H1 (cell line): ENCODE measurements around the gene GATB. TPM values are rescaled to one million over a fixed set of nuclear protein-coding genes. Genes with fewer than 3 reads are reported as not detected.

Experiments used
- CTCF ChIA-PET: fragments of 300-600 bp; sonication (Branson Sonifier 250); formaldehyde crosslinking; loops from one replicate; lab custom pipeline; 2021; ENCODE audit not compliant: partially characterized antibody; lab: Charles Lee
- POLR2A ChIA-PET: fragments of 300-600 bp; sonication (Branson Sonifier 250); formaldehyde crosslinking; loops from one replicate; lab custom pipeline; 2021; ENCODE audit warnings: inconsistent platforms; ENCODE audit not compliant: partially characterized antibody; lab: Charles Lee
- DNase-seq, 2 experiments: peaks; one replicate each; pipeline versions ENCODE4 v3.0.0 to v3.0.0-alpha.2; 2010 to 2022; ENCODE audit warnings: low spot score in 2 of 2, low read depth in 1 of 2, mixed read lengths in 1 of 2
- FAIRE-seq: peaks from 2 replicates; lab custom pipeline; 2011; peaks lifted over from hg19 to GRCh38; lab: Jason Lieb, UNC
- H2AFZ ChIP-seq: 2 replicates; pipeline ENCODE4 v1.8.1; 2012; ENCODE audit warnings: low read length, inconsistent platforms
- H2AK5ac ChIP-seq: 2 replicates; pipeline ENCODE4 v1.6.1; 2013; ENCODE audit warnings: low read depth, low read length
- H2BK120ac ChIP-seq: replicated peaks from 2 replicates; pipeline ENCODE3; 2013; ENCODE audit warnings: low read depth, low read length, inconsistent platforms
- H2BK12ac ChIP-seq: 2 replicates; pipeline ENCODE4 v1.6.1; 2013; ENCODE audit warnings: low read depth, low read length
- H2BK15ac ChIP-seq: 2 replicates; pipeline ENCODE4 v1.6.1; 2013; ENCODE audit warnings: low read length
- H2BK20ac ChIP-seq: 2 replicates; pipeline ENCODE4 v1.6.1; 2013; ENCODE audit warnings: low read length
- H2BK5ac ChIP-seq: 2 replicates; pipeline ENCODE4 v1.6.1; 2013; ENCODE audit warnings: low read depth, low read length
- H3K14ac ChIP-seq: 2 replicates; pipeline ENCODE4 v1.6.1; 2013; ENCODE audit warnings: inconsistent platforms; ENCODE audit not compliant: insufficient read length
- H3K18ac ChIP-seq: 2 replicates; pipeline ENCODE4 v1.6.1; 2013; ENCODE audit warnings: low read length; ENCODE audit errors: extremely low read depth
- H3K23ac ChIP-seq: 2 replicates; pipeline ENCODE4 v1.6.1; 2013; ENCODE audit warnings: inconsistent platforms; ENCODE audit not compliant: insufficient read length
- H3K23me2 ChIP-seq: 2 replicates; pipeline ENCODE4 v1.6.1; 2013; ENCODE audit warnings: low read depth, low read length
- H3K27ac ChIP-seq: 2 replicates; pipeline ENCODE4 v1.6.1; 2011; ENCODE audit warnings: low read depth, low read length, inconsistent platforms
- H3K27me3 ChIP-seq, 4 experiments: replicated peaks in 1 of 4; 1 replicate in 1 of 4; 2 replicates in 3 of 4; pipeline versions ENCODE4 v1.6.1 to v1.8.1; 2011 to 2013; ENCODE audit warnings: low read length in 3 of 4, mild to moderate bottlenecking in 3 of 4, inconsistent platforms in 2 of 4, mixed read lengths in 2 of 4, moderate library complexity in 1 of 4; ENCODE audit not compliant: control insufficient read depth in 3 of 4, insufficient read depth in 3 of 4; ENCODE audit errors: extremely low read depth in 1 of 4
- H3K36me3 ChIP-seq, 4 experiments: 2 replicates each; pipeline versions ENCODE4 v1.6.1 to v1.8.1; 2011 to 2013; ENCODE audit warnings: mild to moderate bottlenecking in 4 of 4, low read length in 3 of 4, moderate library complexity in 2 of 4, control low read depth in 1 of 4, inconsistent platforms in 1 of 4; ENCODE audit not compliant: insufficient read depth in 4 of 4, control insufficient read depth in 2 of 4
- H3K4ac ChIP-seq: replicated peaks from 2 replicates; pipeline ENCODE3; 2013; ENCODE audit warnings: low read length, low read depth, mixed read lengths, inconsistent platforms; ENCODE audit not compliant: insufficient read length
- H3K4me1 ChIP-seq, 4 experiments: replicated peaks in 1 of 4; 1 replicate in 1 of 4; 2 replicates in 3 of 4; pipeline versions ENCODE4 v1.6.1 to v1.8.1; 2011 to 2013; ENCODE audit warnings: low read length in 3 of 4, inconsistent platforms in 2 of 4, mixed read lengths in 1 of 4; ENCODE audit not compliant: insufficient read depth in 4 of 4, control insufficient read depth in 3 of 4
- H3K4me2 ChIP-seq, 2 experiments: 2 replicates each; pipeline versions ENCODE4 v1.6.1 to v1.8.1; 2011 to 2013; ENCODE audit warnings: low read depth in 2 of 2, low read length in 2 of 2, control low read depth in 1 of 2, inconsistent platforms in 1 of 2, mild to moderate bottlenecking in 1 of 2; ENCODE audit not compliant: insufficient read depth in 1 of 2
- H3K4me3 ChIP-seq, 4 experiments: fragments of 200-600, 300-600 bp in 1 of 4; sonication (generic), shearing (Covaris generic), sonication (Bioruptor Twin) in 1 of 4; 2 replicates each; pipeline versions ENCODE4 v1.5.1 to v1.8.1; 2011 to 2016; ENCODE audit warnings: low read length in 4 of 4, low read depth in 3 of 4, control low read depth in 2 of 4, inconsistent platforms in 2 of 4, mild to moderate bottlenecking in 2 of 4, mixed read lengths in 1 of 4, moderate library complexity in 1 of 4; ENCODE audit not compliant: insufficient read depth in 2 of 4; ENCODE audit errors: extremely low read depth in 1 of 4
- H3K56ac ChIP-seq: replicated peaks from 2 replicates; pipeline ENCODE3; 2013; ENCODE audit warnings: low read depth, mild to moderate bottlenecking, mixed read lengths, low read length, inconsistent platforms; ENCODE audit not compliant: insufficient read length
- H3K79me1 ChIP-seq: 2 replicates; pipeline ENCODE4 v1.6.1; 2013; ENCODE audit warnings: low read depth, low read length, control low read depth
- H3K79me2 ChIP-seq, 2 experiments: 2 replicates each; pipeline versions ENCODE4 v1.6.1 to v1.8.1; 2012 to 2013; ENCODE audit warnings: low read length in 2 of 2, mild to moderate bottlenecking in 2 of 2, inconsistent platforms in 1 of 2; ENCODE audit not compliant: insufficient read depth in 2 of 2, control insufficient read depth in 1 of 2
- H3K9ac ChIP-seq, 4 experiments: replicated peaks in 1 of 4; 1 replicate in 1 of 4; 2 replicates in 3 of 4; pipeline versions ENCODE4 v1.6.1 to v1.8.1; 2011 to 2013; ENCODE audit warnings: low read depth in 3 of 4, low read length in 3 of 4, control low read depth in 2 of 4, mild to moderate bottlenecking in 2 of 4, moderate library complexity in 2 of 4, inconsistent platforms in 1 of 4; ENCODE audit errors: extremely low read depth in 1 of 4
- H3K9me3 ChIP-seq, 2 experiments: 2 replicates each; pipeline versions ENCODE4 v1.6.1 to v1.8.1; 2012 to 2013; ENCODE audit warnings: mild to moderate bottlenecking in 2 of 2, moderate library complexity in 2 of 2, control low read depth in 1 of 2, inconsistent platforms in 1 of 2, low read depth in 1 of 2, low read length in 1 of 2, mixed read lengths in 1 of 2; ENCODE audit not compliant: insufficient read depth in 2 of 2
- H4K20me1 ChIP-seq, 2 experiments: replicated peaks in 1 of 2; 2 replicates each; pipeline versions ENCODE3 to v1.8.1; 2011 to 2013; ENCODE audit warnings: inconsistent platforms in 2 of 2, low read length in 2 of 2, mild to moderate bottlenecking in 1 of 2; ENCODE audit not compliant: insufficient read depth in 2 of 2, control insufficient read depth in 1 of 2
- H4K5ac ChIP-seq: 2 replicates; pipeline ENCODE4 v1.6.1; 2013; ENCODE audit warnings: low read length, low read depth, mixed read lengths, inconsistent platforms; ENCODE audit not compliant: insufficient read length
- H4K8ac ChIP-seq: 2 replicates; pipeline ENCODE4 v1.8.0; 2013; ENCODE audit warnings: mild to moderate bottlenecking, moderate library complexity, low read length, inconsistent platforms; ENCODE audit not compliant: insufficient read depth; ENCODE audit errors: extremely low read depth
- H4K91ac ChIP-seq: replicated peaks from 2 replicates; pipeline ENCODE3; 2013; ENCODE audit warnings: low read length, mixed read lengths, inconsistent platforms; ENCODE audit not compliant: insufficient read length
- CBX5 ChIP-seq: fragments of 300-800, 300-1000 bp; sonication (generic); IDR thresholded peaks from 2 replicates; pipeline ENCODE4 v1.7.1; 2016; ENCODE audit warnings: antibody characterized with exemption, low read length, low read depth
- WGBS, 2 experiments: shearing (Covaris generic) in 1 of 2; methylation state at CpG; one replicate each; pipeline versions ENCODE4 v1.1.6 to v1.1.7; 2013 to 2015; ENCODE audit warnings: low lambda C conversion rate in 2 of 2, mixed read lengths in 2 of 2, inconsistent platforms in 1 of 2, low coverage in 1 of 2, missing lambda C conversion rate in 1 of 2; ENCODE audit not compliant: insufficient replicate concordance in 2 of 2, insufficient coverage in 1 of 2, insufficient read length in 1 of 2; ENCODE audit errors: extremely low coverage in 1 of 2, missing lambda C conversion rate in 1 of 2; 5-methylcytosine and 5-hydroxymethylcytosine counted together
- polyA plus RNA-seq, 7 experiments: library from polyadenylated mRNA; depleted of rRNA in 3 of 7; stranded (reverse) in 5 of 7; unstranded in 2 of 7; fragments of >200 nt in 5 of 7; fragments of 200-250 nt in 2 of 7; gene quantifications; 1 replicate in 5 of 7; 2 replicates in 1 of 7; 4 replicates in 1 of 7; pipeline versions ENCODE4 v1.2.1 to v1.2.3, GENCODE V29; 2011 to 2013; ENCODE audit warnings: missing spikeins in 2 of 7, mixed read lengths in 2 of 7
- total RNA-seq: library from RNA; stranded (reverse); fragmentation: NEBNext Ultra II Directional; extraction: Animal tissue kit (Norgen Biotek cat#: 25700); gene quantifications from 2 replicates; pipeline ENCODE4 v1.2.1, GENCODE V29; 2021

Gene GATB
- total and polyA plus RNA-seq, 2 of the 8 experiments (the other 6 are each of a cell fraction or from before 2014, with no cell fraction given) = 15.3 to 18.0 TPM

GRCh38 chr4:151661873-151662272 lies 98.9 kb downstream of the GATB start:
- DNase-seq (no peak), FAIRE-seq (no peak)
- Histone ChIP-seq H3K27me3 (no peaks in the 10 kb centered on the region), H3K18ac (no peak overlapping the region), H3K27ac (no peak overlapping the region), H3K56ac (no peak overlapping the region), H3K79me1 (no peaks in the 10 kb centered on the region; the same call in 1 of the 2 replicates), H3K23ac (no peak overlapping the region), H3K14ac (no peak overlapping the region), H3K4ac (no peak overlapping the region), H2AFZ (no peak overlapping the region), H4K5ac (no peak overlapping the region), H3K4me2 (no peak overlapping the region), H2BK5ac (no peak overlapping the region), H4K8ac (no peak overlapping the region), H3K4me3 (no peak overlapping the region), H3K23me2 (no peaks in the 10 kb centered on the region), H3K9ac (no peak overlapping the region), H4K91ac (no peak overlapping the region), H3K9me3 (no peaks in the 10 kb centered on the region), H3K79me2 (no peaks in the 10 kb centered on the region), H2BK15ac (no peak overlapping the region), H2BK120ac (no peak overlapping the region), H2AK5ac (no peak overlapping the region), H2BK12ac (no peak overlapping the region), H4K20me1 (peaks cover 0 to 2% of the 10 kb centered on the region in 2 experiments), H3K36me3 (peaks cover 1 to 36% (median 21%) of the 10 kb centered on the region in 4 experiments; a peak in 7 of 8 replicates), H3K4me1 (no peaks in the 10 kb centered on the region), H2BK20ac (no peak overlapping the region)
- CTCF ChIA-PET = interaction anchor here (2.7 kb wide), 1 partner anchor 15 kb away, joined by 7 read pairs; no protein-coding TSS in a partner anchor
- 97% methylated on average over 7 of the region's 7 CpGs; no CpG with 5 or more reads in 1 of the 2 experiments for WGBS, 2 experiments
- TF ChIP-seq CBX5 = no peak
- POLR2A ChIA-PET = no interaction called here
